Kasumi-1 (cell line): ENCODE measurements around the gene NADK2.
A peak's percentile ranks its signal among the peaks of the same experiment; 100 is the strongest.
"Not testable (repeated sequence)": the region's sequence is repeated elsewhere in the genome, so short reads cannot be mapped to it uniquely, and the experiment has no call there.

Experiments
- DNase-seq, 2 experiments: peaks; one replicate each; lab custom pipeline; 2025; lab: John Stamatoyannopoulos, UW

The NADK2 gene, protein sequence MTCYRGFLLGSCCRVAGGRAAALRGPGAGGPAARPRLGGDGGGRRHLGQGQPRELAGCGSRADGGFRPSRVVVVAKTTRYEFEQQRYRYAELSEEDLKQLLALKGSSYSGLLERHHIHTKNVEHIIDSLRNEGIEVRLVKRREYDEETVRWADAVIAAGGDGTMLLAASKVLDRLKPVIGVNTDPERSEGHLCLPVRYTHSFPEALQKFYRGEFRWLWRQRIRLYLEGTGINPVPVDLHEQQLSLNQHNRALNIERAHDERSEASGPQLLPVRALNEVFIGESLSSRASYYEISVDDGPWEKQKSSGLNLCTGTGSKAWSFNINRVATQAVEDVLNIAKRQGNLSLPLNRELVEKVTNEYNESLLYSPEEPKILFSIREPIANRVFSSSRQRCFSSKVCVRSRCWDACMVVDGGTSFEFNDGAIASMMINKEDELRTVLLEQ

DNA sequence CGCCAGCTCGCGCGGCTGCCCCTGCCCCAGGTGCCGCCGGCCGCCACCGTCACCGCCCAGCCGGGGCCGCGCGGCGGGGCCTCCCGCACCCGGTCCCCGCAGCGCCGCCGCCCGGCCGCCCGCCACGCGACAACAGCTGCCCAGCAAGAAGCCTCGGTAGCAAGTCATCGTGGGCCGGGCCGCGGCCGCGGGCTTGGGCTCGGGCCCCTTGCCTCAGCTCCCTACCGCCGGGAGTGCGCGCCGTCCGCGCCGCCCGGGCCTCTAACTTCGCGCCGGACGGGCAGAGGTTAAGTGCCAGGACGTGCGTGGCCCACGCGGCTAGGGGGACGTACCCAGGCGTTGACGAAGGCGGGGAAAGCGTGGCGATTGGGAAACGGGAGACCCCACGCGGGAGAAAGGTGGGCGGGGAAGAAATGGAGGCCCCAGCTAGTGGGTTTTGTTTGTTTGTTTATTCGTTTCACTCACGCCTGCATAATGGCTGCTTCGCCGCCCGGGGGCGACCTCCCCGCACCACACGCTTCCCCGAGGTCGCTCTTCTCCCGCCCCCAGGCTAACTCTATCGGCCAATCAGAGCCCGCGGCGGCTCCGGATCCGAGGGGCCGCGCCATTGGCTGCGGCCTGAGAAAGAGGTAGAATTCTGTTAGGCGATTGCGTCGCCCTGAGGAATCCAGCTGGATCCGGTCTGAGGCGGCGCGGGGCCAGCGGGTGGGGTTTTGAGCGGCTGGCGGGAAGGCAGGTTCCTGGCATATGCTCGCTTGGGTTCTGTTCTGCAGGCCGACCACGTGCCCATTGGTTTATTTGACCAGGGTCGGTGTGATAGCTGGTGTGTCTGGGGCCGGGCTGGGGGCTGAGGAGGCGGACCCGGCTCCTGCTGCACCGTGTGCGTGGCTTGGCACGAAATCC, at the start of gene NADK2:
TSS of gene NADK2 (minus strand) at position 295 of the 903 bp plus-strand sequence. CDS start at position 168, 127 bp downstream.
- peak; percentile 95 to 96 for DNase-seq

DNA sequence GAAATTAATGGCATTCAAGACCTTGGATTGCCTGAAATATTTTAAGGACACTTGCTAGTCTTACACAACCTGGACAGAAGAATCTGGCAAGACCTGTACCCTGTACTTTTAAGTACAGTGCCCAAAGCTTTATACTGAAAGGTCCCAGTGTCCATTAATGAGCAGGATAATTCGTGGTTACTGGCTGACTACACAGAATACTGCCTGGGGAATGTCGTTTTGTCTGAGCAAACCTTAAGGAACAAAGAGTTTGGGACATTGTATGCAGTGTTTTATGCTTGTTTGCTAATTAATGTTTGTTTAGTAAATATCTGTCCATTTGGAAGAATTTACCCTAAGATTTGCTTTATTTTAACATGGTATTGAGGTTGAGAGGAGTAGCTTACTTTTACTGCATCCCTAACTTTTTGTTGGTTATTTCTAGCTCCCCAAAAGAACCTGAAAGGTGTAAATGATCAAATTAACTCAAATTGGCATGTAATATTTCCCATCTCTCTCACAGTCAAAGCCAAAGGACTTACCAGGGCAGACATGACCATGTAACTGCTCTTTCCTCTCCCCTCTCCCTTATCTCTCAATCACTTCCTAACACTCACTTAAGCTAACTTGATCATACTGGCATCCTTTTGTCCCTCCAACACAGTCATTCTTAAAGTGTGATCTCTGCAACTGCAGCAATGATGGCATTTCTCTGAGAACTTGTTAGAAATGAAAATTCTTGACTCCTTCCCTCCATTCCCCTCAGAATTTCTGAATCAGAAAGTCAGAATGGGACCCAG, 44.3 kb upstream of the NADK2 start:
- no peak for DNase-seq

- not testable (repeated sequence) for DNase-seq
Measured at GRCh38 chr5:36283775-36284174, 42.0 kb upstream of the NADK2 start.

GRCh38 chr5:36281626-36282025, 39.9 kb upstream of the NADK2 start:
- no peak for DNase-seq

GRCh38 chr5:36279054-36279698, 37.5 kb upstream of the NADK2 start:
- no peak for DNase-seq

DNA sequence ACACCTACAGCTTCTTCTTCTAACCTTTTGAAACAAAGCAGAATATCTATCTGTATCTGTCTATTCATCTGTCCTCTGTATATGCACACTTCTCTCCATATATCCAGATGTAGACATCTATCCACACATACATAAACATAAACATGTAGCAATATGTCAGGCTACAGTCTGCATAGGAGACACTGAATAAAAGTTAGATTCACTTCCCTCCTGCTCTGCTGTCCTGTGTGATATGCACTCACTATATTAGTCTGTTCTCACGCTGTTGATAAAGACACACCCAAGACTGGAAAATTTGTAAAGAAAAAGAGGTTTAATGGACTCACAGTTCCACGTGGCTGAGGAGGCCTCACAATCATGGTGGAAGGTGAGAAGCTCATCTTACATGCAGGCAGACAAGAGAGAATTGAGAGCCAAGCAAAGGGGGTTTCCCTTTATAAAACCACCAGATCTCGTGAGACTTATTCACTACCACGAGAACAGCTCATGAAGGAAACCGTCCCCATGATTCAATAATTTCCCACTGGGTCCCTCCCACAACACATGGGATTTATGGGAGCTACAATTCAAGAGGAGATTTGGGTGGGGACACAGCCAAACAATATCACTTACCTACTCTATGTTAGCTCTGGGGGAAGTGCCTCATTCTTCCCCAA, 35.9 kb upstream of the NADK2 start:
- DNase-seq, result no peak

- DNase-seq, result no peak
Measured at GRCh38 chr5:36276864-36277263, 35.1 kb upstream of the NADK2 start.

- DNase-seq, result peak; percentile 27 to 62
Measured at GRCh38 chr5:36273809-36274526, 32.2 kb upstream of the NADK2 start.

GRCh38 chr5:36272136-36272690, 30.5 kb upstream of the NADK2 start:
- DNase-seq, result no peak

DNA sequence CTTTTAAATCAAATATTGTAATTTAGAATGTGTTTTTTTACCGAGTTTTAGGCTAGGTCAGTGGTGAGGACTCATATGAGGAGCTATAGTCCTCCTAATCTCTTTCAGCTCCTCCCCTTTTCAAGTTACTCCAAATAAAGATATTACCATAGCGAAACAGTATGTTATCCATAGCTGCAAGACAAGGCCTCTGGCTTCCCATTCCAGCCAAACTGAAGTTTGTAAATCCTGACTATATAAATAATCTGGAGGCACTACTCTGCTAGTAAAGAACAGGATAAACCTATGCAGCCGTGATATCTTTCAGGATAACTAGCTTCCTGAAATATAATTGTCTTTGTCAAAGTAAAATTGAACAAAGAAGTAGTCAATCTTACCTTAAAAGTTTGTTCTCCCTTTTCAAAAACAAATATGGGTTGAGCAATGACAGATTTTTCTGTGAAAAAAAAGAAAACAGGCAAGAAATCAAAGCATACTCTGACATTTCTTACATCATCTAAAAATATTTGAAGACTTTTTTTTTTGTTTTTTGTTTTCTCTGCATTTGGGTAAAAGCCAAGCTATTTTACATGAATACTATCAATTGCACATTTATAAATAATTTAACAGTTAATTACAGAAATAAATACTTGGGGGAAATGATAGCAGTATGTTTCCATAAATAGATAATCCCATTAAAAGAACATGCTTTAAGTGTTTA, 29.3 kb upstream of the NADK2 start:
- no peak for DNase-seq

DNA sequence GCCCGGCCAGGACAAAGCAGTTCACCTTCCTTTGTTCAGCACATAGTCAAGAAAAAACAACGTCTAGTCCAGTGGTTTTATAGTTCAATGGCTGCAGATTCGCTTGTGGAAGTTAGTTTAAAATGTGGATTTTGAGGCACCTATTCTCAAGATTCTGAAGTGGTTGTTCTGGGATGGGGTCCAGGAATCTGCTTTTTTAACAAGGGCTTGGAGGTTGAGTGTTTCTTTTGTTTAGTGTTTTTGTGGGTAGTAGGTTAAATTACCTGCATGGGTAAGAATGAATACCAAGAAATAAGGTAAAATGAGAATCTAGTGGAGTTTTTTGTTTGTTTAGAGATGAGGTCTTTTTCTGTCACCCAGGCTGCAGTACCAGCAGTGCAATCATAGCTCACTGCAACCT, 28.4 kb upstream of the NADK2 start:
- DNase-seq, result no peak

DNA sequence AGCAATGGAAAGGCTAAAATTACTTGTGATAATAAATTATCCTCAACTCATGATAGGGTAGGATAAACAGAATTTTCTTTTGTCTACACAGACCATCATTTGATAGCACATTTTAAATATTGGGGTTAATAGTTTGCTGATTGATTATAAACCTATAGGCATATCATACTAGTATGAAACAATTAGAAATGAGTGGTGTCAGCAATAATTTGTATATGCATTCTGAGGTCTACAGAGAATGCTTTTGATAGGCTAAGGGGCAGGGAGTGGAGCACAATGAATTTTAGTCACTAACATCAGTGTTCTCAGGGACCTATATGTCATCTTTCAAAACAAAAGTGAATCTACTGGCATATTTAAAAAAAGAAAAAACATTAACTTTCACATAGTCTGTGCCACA, 27.8 kb upstream of the NADK2 start:
- DNase-seq, result no peak

- DNase-seq, result no peak
Measured at GRCh38 chr5:36267905-36268304, 26.2 kb upstream of the NADK2 start.

DNA sequence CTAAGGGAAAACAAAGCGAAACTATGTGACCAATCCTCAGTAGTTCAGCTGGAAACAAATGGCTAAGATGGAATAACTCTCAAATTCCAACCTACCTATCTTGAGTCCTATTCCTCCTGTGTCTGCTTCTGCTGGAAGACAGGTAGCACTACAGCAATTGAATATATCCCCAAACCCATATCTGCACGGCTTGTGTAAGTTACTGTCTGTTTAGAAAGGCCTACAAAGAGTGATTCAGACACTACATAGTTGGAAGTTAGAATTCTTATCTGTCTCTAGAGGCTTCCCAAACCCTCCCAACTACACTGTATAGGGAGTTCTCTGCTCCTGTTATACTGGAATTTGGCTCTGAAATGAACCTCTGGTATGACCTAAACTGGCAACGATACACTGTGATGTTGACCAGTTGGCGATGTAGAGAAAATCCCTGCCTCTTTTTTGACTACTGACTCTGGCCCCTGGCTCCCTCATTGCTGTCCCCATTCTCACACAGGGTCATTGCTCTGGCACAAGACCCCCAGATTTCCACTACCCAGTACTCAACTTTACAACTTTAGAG, 22.6 kb upstream of the NADK2 start:
- no peak for DNase-seq

DNA sequence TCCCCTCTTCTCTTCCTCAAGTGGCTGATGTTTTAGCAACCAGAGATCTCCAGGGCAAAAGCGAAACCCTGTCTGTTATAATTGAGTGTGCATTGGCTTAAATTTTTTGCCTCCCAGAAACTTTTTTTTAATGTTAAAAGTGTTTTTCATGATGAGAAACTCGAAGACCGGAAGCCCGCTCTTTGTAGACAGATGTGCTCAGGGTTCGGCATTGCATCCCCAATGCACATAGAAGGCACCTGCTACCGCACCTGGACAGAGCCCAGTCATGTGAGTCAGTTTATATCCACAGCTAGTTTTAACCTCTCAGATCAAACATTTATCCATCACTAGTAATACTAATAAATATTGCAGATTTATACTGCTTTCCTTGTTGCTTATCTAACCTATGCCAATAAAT, 19.5 kb upstream of the NADK2 start:
- no peak for DNase-seq

DNA sequence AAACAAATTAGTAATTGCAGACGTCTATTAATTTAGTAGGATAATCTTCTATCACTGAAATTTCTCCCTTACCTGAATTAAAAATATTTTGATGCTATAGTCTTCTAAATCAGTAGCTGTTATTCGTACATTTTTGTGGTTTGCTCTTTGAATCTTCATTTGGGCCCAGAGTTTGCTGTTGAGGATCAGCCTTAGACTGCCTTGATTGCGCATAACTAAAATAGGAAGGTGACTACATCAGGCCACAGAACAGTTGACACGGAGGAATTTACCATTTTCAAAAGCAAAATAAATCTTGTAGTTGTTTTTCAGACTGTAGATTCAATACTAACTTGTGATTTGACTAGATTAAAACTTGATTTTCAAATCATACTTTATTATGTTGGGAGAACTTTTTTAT, 11.8 kb upstream of the NADK2 start:
- DNase-seq, result no peak

DNA sequence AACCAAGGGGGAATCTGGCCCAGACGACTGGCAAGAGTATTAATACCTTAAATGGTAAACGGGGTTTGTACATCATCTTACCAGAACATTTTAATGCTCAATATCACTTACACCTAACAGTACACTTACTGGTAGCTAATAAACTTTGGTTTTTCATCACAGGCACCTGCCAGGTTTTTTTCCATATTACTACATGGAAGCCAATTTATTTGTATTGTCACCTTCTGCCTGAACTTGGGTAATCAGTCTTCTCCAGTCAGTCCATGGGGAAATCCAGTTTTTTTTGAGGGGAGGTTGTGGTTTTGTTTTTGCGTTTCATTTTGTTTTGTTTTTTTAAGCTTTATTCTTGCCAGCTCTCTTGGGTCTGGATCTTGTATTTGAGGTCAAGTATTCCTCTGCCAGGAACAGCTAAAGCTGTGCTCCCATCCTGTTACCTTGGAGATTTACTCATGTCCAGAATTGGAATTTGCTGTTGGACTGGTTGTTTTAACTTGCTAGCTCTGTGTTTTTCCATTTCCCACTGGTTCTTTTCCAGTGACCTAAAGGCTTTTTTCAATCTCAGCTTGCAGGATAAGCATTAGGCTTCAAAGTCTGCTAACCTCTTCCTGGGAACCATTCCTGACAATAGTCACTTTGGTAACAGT, 11.1 kb upstream of the NADK2 start:
- no peak for DNase-seq

- no peak for DNase-seq
Measured at GRCh38 chr5:36251218-36251617, 9.5 kb upstream of the NADK2 start.

- no peak for DNase-seq
Measured at GRCh38 chr5:36250427-36250826, 8.7 kb upstream of the NADK2 start.
